Osteocyte (in vitro differentiated cells): ENCODE measurements around the gene SDR39U1. TPM values are rescaled to one million over a fixed set of nuclear protein-coding genes. Genes with fewer than 3 reads are reported as not detected.

Source experiments
- DNase-seq: peaks from one replicate; pipeline ENCODE4 v3.0.0; 2021; ENCODE audit warnings: mixed read lengths; ENCODE audit not compliant: unreplicated experiment; ENCODE audit errors: extremely low spot score
- H3K27ac Mint-ChIP-seq: one replicate; pipeline ENCODE4 v1.8.0; 2021; ENCODE audit warnings: mild to moderate bottlenecking, mixed read lengths; ENCODE audit not compliant: unreplicated experiment
- H3K27me3 Mint-ChIP-seq: one replicate; pipeline ENCODE4 v1.8.0; 2021; ENCODE audit warnings: mixed read lengths; ENCODE audit not compliant: unreplicated experiment
- H3K36me3 Mint-ChIP-seq: one replicate; pipeline ENCODE4 v1.8.0; 2021; ENCODE audit warnings: mixed read lengths; ENCODE audit not compliant: unreplicated experiment
- H3K4me1 Mint-ChIP-seq: one replicate; pipeline ENCODE4 v1.8.0; 2021; ENCODE audit warnings: mixed read lengths; ENCODE audit not compliant: unreplicated experiment
- H3K4me3 Mint-ChIP-seq: one replicate; pipeline ENCODE4 v1.8.0; 2021; ENCODE audit warnings: mild to moderate bottlenecking, moderate library complexity, mixed read lengths; ENCODE audit not compliant: unreplicated experiment
- H3K9me3 Mint-ChIP-seq: one replicate; pipeline ENCODE4 v1.8.0; 2021; ENCODE audit warnings: mixed read lengths; ENCODE audit not compliant: unreplicated experiment
- total RNA-seq: library from RNA; stranded (reverse); gene quantifications from 2 replicates; pipeline ENCODE4 v1.2.1, GENCODE V29; 2021
- TF ChIP-seq, protein P1 (sequence below): fragments of 200-600 bp; sonication (generic); IDR thresholded peaks from 2 replicates; pipeline ENCODE4 v1.5.0; 2021; ENCODE audit warnings: antibody characterized with exemption, mild to moderate bottlenecking, moderate library complexity

The SDR39U1 gene
- total RNA-seq, 1 donor from 2014 or later = 53.9 TPM

DNA sequence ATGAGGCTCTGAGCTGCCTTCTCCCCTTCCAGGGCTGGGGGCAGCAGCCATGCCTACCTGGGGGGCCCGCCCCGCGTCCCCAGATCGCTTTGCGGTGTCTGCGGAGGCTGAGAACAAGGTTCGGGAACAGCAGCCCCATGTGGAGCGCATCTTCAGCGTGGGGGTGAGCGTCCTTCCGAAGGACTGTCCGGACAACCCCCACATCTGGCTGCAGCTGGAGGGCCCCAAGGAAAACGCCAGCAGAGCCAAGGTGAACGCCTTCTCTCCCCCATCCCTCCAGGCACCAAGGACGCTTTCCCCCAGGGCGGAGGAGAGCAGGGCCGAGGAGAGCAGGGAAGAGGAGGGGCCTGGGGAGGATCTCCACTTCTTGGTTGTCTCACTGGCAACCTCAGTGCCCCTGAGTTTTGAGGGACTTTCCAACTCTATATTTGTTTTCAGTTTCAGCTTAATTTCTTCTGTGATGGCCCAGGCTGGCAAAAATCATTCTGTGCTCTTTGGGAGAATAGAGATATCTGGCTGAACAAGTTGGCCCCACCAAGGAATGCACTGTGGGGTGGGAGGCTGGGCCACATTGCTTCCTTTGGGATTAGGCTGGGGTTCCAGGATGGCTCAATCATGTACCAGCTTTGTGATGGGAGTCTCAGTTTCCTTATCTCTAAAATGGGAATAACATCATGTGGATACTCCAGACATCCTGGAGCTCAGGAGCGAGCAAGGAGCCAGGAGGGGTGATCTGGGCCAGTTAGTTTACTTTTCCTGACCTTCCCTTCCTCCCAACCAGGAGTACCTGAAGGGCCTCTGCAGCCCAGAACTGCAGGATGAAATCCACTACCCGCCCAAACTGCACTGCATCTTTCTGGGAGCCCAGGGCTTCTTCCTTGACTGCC lies 11.7 kb downstream of the SDR39U1 start:
- no peaks in the 10 kb centered on the region for H3K9me3 Mint-ChIP-seq
- H3K36me3 Mint-ChIP-seq = peaks cover 15% of the 10 kb centered on the region
- peak overlapping the region; percentile 95 for H3K27ac Mint-ChIP-seq
- TF ChIP-seq, protein P1, sequence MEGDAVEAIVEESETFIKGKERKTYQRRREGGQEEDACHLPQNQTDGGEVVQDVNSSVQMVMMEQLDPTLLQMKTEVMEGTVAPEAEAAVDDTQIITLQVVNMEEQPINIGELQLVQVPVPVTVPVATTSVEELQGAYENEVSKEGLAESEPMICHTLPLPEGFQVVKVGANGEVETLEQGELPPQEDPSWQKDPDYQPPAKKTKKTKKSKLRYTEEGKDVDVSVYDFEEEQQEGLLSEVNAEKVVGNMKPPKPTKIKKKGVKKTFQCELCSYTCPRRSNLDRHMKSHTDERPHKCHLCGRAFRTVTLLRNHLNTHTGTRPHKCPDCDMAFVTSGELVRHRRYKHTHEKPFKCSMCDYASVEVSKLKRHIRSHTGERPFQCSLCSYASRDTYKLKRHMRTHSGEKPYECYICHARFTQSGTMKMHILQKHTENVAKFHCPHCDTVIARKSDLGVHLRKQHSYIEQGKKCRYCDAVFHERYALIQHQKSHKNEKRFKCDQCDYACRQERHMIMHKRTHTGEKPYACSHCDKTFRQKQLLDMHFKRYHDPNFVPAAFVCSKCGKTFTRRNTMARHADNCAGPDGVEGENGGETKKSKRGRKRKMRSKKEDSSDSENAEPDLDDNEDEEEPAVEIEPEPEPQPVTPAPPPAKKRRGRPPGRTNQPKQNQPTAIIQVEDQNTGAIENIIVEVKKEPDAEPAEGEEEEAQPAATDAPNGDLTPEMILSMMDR = no peak
- DNase-seq = no peak
- H3K4me1 Mint-ChIP-seq = peaks cover 43% of the 10 kb centered on the region
- no peaks in the 10 kb centered on the region for H3K27me3 Mint-ChIP-seq
- H3K4me3 Mint-ChIP-seq = peak overlapping the region; percentile 83

GRCh38 chr14:24430143-24430681 lies 12.4 kb downstream of the SDR39U1 start:
- TF ChIP-seq, protein P1 = no peak
- Mint-ChIP-seq H3K27me3 (no peaks in the 10 kb centered on the region), H3K4me3 (peak overlapping the region; percentile 83), H3K4me1 (peaks cover 43% of the 10 kb centered on the region), H3K36me3 (peaks cover 15% of the 10 kb centered on the region), H3K27ac (peak overlapping the region; percentile 95), H3K9me3 (peaks cover 3% of the 10 kb centered on the region)
- peak; percentile 92 for DNase-seq

DNA sequence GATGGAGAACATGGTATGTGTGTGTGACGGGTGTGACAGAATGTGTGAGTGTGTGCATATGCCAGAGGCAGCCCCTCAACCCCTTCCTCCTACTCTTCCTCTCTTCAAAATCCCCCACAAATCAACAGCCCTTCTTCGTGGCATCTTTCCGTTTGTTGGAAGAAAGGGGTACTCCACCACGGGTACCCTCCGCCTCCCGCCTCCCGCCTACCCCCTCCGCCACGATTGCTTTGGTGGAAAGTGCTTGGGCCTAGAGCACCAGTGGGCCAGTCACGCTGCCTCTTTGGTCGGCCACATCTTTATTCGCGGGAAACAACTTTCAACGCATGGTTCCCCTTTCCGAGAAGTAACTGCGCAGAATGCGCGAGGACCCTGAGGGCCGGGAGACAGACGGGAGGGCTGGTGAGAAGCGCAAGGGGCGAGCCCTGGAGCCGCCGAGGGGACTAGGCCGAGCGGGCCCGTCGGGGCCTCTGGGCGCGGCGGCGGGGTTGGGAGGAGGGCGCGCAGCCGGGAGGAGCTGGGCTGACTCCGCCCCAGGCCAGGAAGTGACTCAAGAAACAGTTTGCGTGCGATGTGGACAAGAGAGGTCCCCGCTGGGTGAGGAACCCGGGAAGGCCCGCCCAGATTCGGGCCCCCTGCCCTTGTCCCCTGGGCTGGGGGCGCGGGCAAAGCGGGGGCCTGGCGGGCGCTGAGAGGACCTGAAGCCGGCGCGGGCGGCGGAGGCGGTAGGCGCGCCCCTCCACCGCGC lies 13.0 kb downstream of the SDR39U1 start, which contains the start of the genes CBLN3 and KHNYN:
TSS of gene CBLN3 (minus strand) at position 274 of the 748 bp plus-strand sequence. CDS start 614 bp downstream, outside the sequence.
TSS of gene KHNYN (plus strand) at position 560 of the 748 bp plus-strand sequence. CDS start 777 bp downstream, outside the sequence.
- Mint-ChIP-seq H3K4me3 (peak within 1 kb of the TSS; percentile 83), H3K27me3 (no peaks in the 10 kb centered on the region), H3K36me3 (peaks cover 15% of the 10 kb centered on the region), H3K9me3 (peaks cover 4% of the 10 kb centered on the region), H3K27ac (peak within 1 kb of the TSS; percentile 96), H3K4me1 (peaks cover 43% of the 10 kb centered on the region)
- DNase-seq = peak; percentile 96
- TF ChIP-seq, protein P1 = no peak

- TF ChIP-seq, protein P1 = no peak
- Mint-ChIP-seq H3K9me3 (peaks cover 4% of the 10 kb centered on the region), H3K36me3 (peaks cover 13% of the 10 kb centered on the region), H3K4me1 (peaks cover 43% of the 10 kb centered on the region), H3K4me3 (no peak overlapping the region), H3K27ac (peak overlapping the region; percentile 96), H3K27me3 (no peaks in the 10 kb centered on the region)
- no peak for DNase-seq
These were observed 13.8 kb downstream of the SDR39U1 start for GRCh38 chr14:24428628-24429394.
